HG03354 (cell line): ENCODE data around the gene ZBTB6.
"Not testable (repeated sequence)": the region's sequence is repeated elsewhere in the genome, so short reads cannot be mapped to it uniquely, and the experiment has no call there.

Experiments
- ATAC-seq: cut with Tn5 transposase; IDR thresholded peaks from one replicate; pipeline ENCODE4 v1.9.1; 2021; ENCODE audit warnings: mild to moderate bottlenecking; ENCODE audit not compliant: unreplicated experiment, poor library complexity, severe bottlenecking

The ZBTB6 gene

GRCh38 chr9:122930541-122931225 lies 17.6 kb upstream of the ZBTB6 start:
- peak; percentile 28 for ATAC-seq

GRCh38 chr9:122929796-122930354 lies 16.8 kb upstream of the ZBTB6 start:
- ATAC-seq = no peak

- peak; percentile 68 for ATAC-seq
These were observed 10.8 kb upstream of the ZBTB6 start for GRCh38 chr9:122923947-122924346.

GRCh38 chr9:122922713-122923112 lies 9.6 kb upstream of the ZBTB6 start:
- ATAC-seq = no peak

GRCh38 chr9:122918310-122918709 lies 5.2 kb upstream of the ZBTB6 start:
- ATAC-seq = no peak

- ATAC-seq = no peak
These were observed 506 bp downstream of the ZBTB6 start for GRCh38 chr9:122912671-122912963.

GRCh38 chr9:122906122-122906521 lies 7.0 kb downstream of the ZBTB6 start:
- not testable (repeated sequence) for ATAC-seq

- peak; percentile 85 for ATAC-seq
These were observed 8.1 kb downstream of the ZBTB6 start, which contains the start of gene RC3H2 for GRCh38 chr9:122904823-122905710. Gene RC3H2, minus strand, starts transcription at chr9:122905359. Its CDS starts 7,850 bp downstream, at chr9:122897509.

- peak; percentile 27 for ATAC-seq
These were observed 8.7 kb downstream of the ZBTB6 start for GRCh38 chr9:122904466-122904822.

- no peak for ATAC-seq
These were observed 12.3 kb downstream of the ZBTB6 start for GRCh38 chr9:122900791-122901190.

GRCh38 chr9:122897969-122898368 lies 15.2 kb downstream of the ZBTB6 start:
- no peak for ATAC-seq

GRCh38 chr9:122888480-122888879 lies 24.6 kb downstream of the ZBTB6 start:
- no peak for ATAC-seq

GRCh38 chr9:122883125-122883524 lies 30.0 kb downstream of the ZBTB6 start:
- ATAC-seq = no peak

- ATAC-seq = no peak
These were observed 33.7 kb downstream of the ZBTB6 start for GRCh38 chr9:122879443-122879842.

- ATAC-seq = no peak
These were observed 37.6 kb downstream of the ZBTB6 start for GRCh38 chr9:122875523-122875922.

GRCh38 chr9:122867276-122867675 lies 45.8 kb downstream of the ZBTB6 start:
- ATAC-seq = not testable (repeated sequence)

GRCh38 chr9:122866079-122866478 lies 47.0 kb downstream of the ZBTB6 start:
- ATAC-seq = no peak

GRCh38 chr9:122865300-122865699 lies 47.8 kb downstream of the ZBTB6 start:
- no peak for ATAC-seq

GRCh38 chr9:122863407-122863806 lies 49.7 kb downstream of the ZBTB6 start:
- ATAC-seq = no peak

- no peak for ATAC-seq
These were observed 52.6 kb downstream of the ZBTB6 start for GRCh38 chr9:122860319-122861142.
